Stimulated activated CD4-positive, alpha-beta T cell treated with anti-CD3 and anti-CD28 coated beads, Interleukin-1b, Interleukin-23, amount 100 ng/mL, for 48 hours (primary cell): ENCODE results near the gene TTF2.
A peak's percentile ranks its signal among the peaks of the same experiment; 100 is the strongest.

Source experiments
- DNase-seq: peaks from one replicate; pipeline ENCODE4 v3.0.0-alpha.2; 2020

Gene TTF2

DNA sequence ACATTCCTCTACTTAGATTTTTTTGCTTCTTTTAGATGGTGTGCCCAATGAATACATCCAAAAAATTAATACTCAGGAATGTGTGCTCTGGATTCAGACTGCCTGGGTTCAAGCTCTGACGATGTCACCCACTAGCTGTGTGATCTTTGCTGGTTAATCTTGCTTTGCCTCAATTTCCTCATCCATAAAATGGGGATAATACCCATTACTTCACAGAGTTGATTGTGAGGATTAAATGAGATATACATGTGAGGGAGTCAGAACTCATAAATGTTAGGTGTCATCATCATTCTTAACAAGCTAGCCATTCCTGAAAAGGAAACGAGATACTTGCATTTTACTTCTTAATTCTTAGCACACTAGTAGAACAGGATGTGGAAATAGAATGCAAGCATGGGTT lies 12.9 kb upstream of the TTF2 start:
- no peak for DNase-seq

DNA sequence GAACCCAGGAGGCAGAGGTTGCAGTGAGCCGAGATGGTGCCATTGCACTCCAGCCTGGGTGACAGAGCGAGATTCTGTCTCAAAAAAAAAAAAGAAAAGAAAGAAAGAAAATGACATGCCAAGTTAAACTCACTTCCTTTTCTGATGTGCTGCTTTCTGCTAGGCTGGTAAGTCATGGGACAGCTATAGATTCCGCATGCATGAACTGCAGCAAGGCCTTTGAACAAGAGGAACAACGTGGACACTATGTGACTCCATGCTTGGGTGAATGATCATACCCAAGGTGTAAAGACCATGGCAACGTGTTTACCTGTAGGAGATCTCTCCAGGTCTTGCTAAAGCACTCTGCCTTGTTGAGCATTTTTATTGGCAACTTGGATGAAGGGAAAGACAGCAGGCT lies 10.3 kb upstream of the TTF2 start:
- DNase-seq, result no peak

GRCh38 chr1:117051224-117052064 lies 8.7 kb upstream of the TTF2 start:
- peak; percentile 34 for DNase-seq

DNA sequence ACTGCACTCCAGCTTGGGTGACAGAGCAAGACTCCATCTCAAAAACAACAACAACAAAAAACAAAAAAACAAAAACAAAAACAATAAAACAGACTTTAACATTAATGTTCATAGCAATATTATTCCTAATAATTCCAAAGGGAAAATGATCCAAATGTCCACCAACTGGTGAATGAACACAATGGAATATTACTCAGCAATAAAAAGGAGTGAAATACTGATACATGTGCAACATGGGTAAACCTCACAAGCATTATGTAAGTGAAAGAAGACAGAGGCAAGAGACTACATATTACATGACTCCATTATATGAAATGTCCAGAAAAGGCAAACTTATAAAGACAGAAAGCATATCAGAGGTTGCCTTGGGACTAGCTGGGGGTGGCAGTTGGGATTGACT lies 6.1 kb upstream of the TTF2 start:
- no peak for DNase-seq

DNA sequence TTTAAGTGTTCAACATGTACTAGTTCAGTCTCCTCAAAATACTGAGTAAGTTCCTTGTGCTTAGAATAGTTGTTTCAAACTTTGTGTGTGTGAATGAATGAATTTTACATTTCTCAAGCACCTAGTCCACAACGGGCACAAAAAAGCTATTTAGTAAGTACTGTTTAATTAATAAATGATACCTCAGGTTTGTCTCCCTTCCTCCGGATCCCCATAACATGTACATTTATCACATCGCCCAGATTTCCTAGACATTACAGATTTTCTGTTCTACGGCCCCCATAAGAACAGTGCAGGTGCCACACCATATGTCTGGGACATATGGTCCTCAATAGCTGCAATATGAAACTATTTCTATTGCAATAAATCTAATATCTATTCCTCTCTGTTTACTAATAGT lies 1.3 kb upstream of the TTF2 start:
- DNase-seq, result no peak

DNA sequence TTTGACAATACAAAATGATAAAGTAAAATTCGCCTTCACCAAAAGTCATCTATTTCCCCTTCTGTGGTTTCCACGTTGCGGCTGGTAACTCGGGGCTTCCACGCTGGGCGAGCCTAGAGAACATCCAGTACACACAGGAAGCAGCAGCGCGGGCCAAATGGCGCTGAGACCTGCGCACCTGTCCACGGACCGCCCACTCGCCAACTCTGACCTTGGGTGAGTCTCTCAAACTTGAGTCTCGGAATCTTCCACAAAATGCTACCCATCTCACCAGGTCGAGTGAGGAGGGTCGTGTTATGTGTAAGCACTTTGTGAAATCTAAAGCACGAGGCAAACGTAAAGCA lies 820 bp upstream of the TTF2 start:
- peak; percentile 77 for DNase-seq

- DNase-seq, result peak; percentile 25
Measured at GRCh38 chr1:117060441-117061317, 553 bp downstream of the TTF2 start.

DNA sequence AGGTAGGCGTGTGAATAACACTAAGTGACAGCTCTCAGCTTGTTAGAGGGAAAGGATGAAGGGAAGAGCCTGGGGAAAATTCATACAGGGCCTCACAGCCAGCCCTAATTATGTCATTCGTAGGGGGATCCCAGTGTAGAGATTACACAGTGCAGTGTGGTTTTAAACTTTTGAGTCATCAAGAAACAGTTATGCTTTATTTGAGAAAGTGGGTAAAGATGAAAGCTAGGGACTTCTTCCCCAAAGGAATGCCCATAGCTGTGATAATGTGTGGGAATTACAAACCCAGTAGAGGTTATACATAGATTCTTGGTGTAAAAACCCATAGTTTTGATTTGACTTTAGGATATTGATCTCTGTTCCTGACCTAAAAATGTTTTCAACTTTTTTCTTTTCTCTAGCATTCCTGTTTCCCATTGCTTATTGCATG lies 1.9 kb downstream of the TTF2 start:
- peak; percentile 39 for DNase-seq

DNA sequence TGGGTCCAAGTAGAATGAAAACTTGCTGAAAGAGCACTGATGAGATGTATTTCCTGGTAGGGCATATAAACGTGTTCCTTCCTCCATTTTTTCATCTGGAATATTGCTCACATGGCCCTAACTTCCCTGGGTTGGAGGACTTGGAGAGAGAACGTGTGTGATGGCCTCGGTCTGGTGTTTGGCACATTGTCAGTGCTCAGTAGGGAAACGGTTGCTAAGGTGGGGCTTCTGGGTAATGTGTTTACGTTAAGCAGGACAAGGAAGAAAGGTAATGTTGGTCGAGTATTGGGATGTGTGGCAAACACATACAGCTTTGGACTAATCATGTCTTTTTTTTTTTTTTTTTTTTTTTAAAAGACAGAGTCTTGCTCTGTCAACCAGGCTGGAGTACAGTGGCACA lies 6.2 kb downstream of the TTF2 start:
- DNase-seq, result no peak

DNA sequence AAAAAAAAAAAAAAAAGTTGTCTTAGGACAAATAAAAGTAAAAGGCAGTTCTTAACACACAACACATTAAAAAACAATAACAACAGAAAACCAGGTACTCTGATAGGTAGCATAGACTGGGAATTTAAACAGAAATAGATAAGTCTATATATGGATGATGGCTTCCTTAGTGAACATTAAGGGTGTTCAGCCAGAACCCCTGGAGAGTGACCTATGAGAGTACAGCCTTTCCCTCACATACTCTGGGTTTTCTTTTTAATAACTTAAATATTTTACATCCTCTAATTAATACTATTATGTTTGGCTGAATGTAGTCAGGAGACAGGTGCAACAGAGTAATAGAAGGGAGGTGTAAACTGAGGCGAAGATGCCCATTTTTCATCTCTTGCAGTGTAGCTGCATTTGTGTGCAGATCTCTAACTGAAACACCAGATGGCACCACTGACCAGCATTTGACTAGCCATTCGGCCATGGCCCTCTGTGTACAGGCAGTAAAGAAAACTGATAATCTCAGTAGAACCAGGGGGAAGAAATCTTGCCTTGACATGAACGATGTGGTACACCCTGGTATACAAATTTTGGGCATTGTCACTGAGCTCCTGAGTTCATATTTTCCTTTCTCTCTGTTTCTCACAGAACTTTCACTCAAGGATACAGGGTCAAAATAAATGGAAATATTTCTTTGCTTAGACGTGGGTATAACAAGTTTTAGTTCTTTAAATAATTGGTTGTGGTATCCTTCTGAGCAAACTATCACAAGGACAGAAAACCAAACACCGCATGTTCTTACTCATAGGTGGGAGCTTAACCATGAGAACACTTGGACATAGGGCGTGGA lies 7.6 kb downstream of the TTF2 start:
- peak; percentile 39 for DNase-seq

- no peak for DNase-seq
Measured at GRCh38 chr1:117068580-117068979, 8.5 kb downstream of the TTF2 start.

- DNase-seq, result no peak
Measured at GRCh38 chr1:117069220-117069844, 9.2 kb downstream of the TTF2 start.

DNA sequence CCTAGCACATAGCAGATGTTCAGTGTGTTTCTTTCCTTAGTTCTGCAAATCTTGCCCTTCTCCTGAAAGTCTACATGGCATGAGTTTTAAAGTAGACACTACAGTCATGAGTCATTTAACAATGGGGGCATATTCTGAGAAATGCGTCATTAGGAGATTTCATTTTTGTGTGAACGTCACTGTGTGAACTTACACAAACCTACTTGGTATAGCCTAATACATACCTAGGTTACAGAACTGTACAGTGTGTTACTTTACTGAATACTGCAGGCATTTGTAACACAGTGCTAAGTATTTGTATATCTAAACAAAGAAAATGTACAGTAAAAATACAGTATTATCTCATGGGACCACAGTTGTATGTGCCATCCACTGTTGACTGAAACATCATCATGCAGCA lies 10.0 kb downstream of the TTF2 start:
- DNase-seq, result no peak

DNA sequence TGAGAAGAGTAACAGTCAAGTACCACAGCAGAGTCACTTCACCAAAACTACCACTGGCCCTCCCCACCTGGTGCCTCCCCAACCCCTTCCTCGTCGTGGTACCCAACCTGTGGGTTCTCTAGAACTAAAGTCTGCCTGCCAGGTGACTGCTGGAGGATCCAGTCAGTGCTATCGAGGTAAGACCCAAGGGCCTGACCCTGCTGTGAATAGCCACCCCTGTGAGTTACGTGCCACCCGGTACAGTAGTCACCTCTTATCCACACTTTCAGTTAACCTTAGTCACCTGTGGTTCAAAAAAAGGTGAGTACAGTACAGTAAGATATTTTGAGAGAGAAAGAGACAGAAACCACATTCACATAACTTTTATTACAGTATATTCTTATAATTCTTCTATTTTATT lies 16.5 kb downstream of the TTF2 start:
- peak; percentile 27 for DNase-seq

GRCh38 chr1:117077267-117077666 lies 17.1 kb downstream of the TTF2 start:
- DNase-seq, result peak; percentile 77

DNA sequence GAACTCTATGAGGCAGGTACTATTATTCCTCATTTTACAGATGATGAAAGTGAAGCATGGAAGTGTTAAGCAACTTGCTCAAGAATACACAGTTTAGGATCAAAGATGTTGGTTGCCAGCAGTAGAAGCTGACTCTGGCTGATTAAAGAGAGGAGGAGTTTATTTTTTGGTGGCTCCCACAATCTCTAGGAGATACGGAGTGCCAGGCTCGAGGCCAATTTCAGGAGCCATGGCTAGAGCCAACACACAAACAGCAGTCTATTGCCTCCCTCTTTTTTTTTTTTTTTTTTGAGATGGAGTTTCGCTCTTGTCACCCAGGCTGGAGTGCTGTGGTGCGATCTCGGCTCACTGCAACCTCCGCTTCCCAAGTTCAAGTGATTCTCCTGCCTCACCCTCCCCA lies 19.6 kb downstream of the TTF2 start:
- no peak for DNase-seq

- DNase-seq, result no peak
Measured at GRCh38 chr1:117084231-117084630, 24.1 kb downstream of the TTF2 start.

DNA sequence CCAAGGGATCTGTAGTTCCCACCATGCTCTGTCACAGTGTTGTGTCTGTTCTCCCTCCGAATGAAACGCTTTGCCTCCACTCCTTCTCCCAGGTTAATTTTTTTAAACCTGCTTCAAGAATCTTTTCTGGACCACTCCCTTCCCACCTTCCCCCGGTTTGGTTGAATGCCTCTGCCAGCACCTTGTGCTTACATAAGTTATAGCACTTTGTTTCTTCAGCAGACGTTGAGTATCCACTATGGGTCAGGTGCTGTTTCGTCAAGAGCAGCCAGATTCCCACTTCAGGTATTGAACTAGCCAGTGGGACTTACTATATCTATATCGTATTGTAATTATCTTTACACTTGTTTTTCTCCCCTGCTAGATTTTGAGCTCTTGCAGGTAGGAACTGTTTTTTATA lies 27.6 kb downstream of the TTF2 start:
- DNase-seq, result no peak

DNA sequence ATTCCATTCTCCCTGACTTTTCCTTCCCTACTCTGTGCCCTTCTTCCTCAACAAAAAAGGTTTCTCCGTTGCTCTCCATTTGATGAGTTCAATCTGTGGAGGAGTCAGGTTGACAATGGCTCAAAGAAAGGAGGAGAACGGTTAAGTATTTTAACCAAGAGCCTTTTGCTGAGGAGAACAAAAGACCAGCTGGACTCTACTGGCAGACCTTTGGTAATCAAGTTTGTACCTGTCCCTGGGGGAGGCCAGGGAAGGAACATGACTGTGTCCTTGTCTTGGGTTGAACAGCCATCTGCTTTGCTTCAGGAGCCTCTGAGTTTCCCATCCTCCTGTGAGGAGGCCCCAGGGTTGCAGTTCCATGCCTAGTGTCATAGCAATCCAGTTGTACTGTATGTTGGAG lies 29.9 kb downstream of the TTF2 start:
- no peak for DNase-seq

GRCh38 chr1:117092594-117092993 lies 32.5 kb downstream of the TTF2 start:
- DNase-seq, result no peak

- peak; percentile 50 for DNase-seq
Measured at GRCh38 chr1:117093091-117093534, 33.0 kb downstream of the TTF2 start.

- DNase-seq, result peak; percentile 33
Measured at GRCh38 chr1:117093870-117094621, 33.9 kb downstream of the TTF2 start.
